CD4-positive, alpha-beta T cell (primary cell): Measurements from ENCODE around the gene RAB11FIP3. TPM values are rescaled to one million over a fixed set of nuclear protein-coding genes. Genes with fewer than 3 reads are reported as not detected.

ENCODE experiments used
- ATAC-seq: fragments of 200-7000 bp; cut with Tn5 transposase; one replicate; pipeline ENCODE4 v1.10.0; 2022; ENCODE audit warnings: mild to moderate bottlenecking; ENCODE audit not compliant: poor library complexity
- CTCF ChIA-PET: fragments of 350-600 bp; sonication (Branson Sonifier 250); formaldehyde crosslinking; loops from one replicate; lab custom pipeline; 2021; ENCODE audit warnings: antibody characterized with exemption, inconsistent platforms; lab: Charles Lee
- POLR2A ChIA-PET: fragments of 350-600 bp; sonication (Branson Sonifier 250); formaldehyde crosslinking; loops from one replicate; lab custom pipeline; 2021; ENCODE audit warnings: antibody characterized with exemption, inconsistent platforms; lab: Charles Lee
- DNase-seq, 14 experiments: peaks; one replicate each; pipeline ENCODE4 v3.0.0-alpha.2; 2013 to 2020; ENCODE audit warnings: mixed read lengths in 2 of 14
- H3K27ac ChIP-seq, 2 donors: one replicate each; pipeline versions ENCODE4 v1.5.1 to v1.7.0; 2013; ENCODE audit warnings: low read length in 2 of 2, low read depth in 1 of 2, mild to moderate bottlenecking in 1 of 2
- H3K27me3 ChIP-seq, 2 experiments: 1 replicate in 1 of 2; 2 replicates in 1 of 2; pipeline versions ENCODE4 v1.6.1 to v1.7.0; 2013; ENCODE audit warnings: low read length in 2 of 2, control low read depth in 1 of 2, mild to moderate bottlenecking in 1 of 2, moderate library complexity in 1 of 2; ENCODE audit not compliant: insufficient read depth in 2 of 2, control insufficient read depth in 1 of 2
- H3K36me3 ChIP-seq: one replicate; pipeline ENCODE4 v1.6.1; 2013; ENCODE audit warnings: low read length, control low read depth; ENCODE audit not compliant: insufficient read depth
- H3K4me1 ChIP-seq: one replicate; pipeline ENCODE4 v1.6.1; 2013; ENCODE audit warnings: low read length, control low read depth; ENCODE audit not compliant: insufficient read depth
- H3K4me3 ChIP-seq: one replicate; pipeline ENCODE4 v1.5.1; 2013; ENCODE audit warnings: mild to moderate bottlenecking, low read length, moderate library complexity
- H3K9me3 ChIP-seq, 2 experiments: 1 replicate in 1 of 2; 2 replicates in 1 of 2; pipeline versions ENCODE4 v1.6.1 to v1.7.0; 2013; ENCODE audit warnings: low read length in 2 of 2, mild to moderate bottlenecking in 2 of 2, control low read depth in 1 of 2, moderate library complexity in 1 of 2; ENCODE audit not compliant: control insufficient read depth in 1 of 2, insufficient read depth in 1 of 2
- H3K27ac Mint-ChIP-seq: one replicate; pipeline ENCODE4 v1.8.0; 2020; ENCODE audit warnings: mixed read lengths
- H3K27me3 Mint-ChIP-seq: one replicate; pipeline ENCODE4 v1.8.0; 2021; ENCODE audit warnings: mixed read lengths
- H3K36me3 Mint-ChIP-seq: one replicate; pipeline ENCODE4 v1.8.0; 2021; ENCODE audit warnings: low read depth, mixed read lengths
- H3K4me1 Mint-ChIP-seq: one replicate; pipeline ENCODE4 v1.8.0; 2021; ENCODE audit warnings: low read depth, mixed read lengths
- H3K4me3 Mint-ChIP-seq: one replicate; pipeline ENCODE4 v1.8.0; 2020; ENCODE audit warnings: mild to moderate bottlenecking, mixed read lengths
- H3K9me3 Mint-ChIP-seq: one replicate; pipeline ENCODE4 v1.8.0; 2020; ENCODE audit warnings: mixed read lengths
- CTCF ChIP-seq: fragments of 200-600 bp; IDR thresholded peaks from one replicate; pipeline ENCODE4 v1.8.0; 2022; ENCODE audit warnings: antibody characterized with exemption, mild to moderate bottlenecking
- intact Hi-C, 2 experiments: fragments of 100-400 bp; cut with DNase I in 1 of 2; cut with micrococcal nuclease in 1 of 2; formaldehyde crosslinking; loops; one replicate each; pipeline versions ENCODE4 v1.15.1 to v1.9.0; 2023 to 2025; cut with DNase I, micrococcal nuclease
- total RNA-seq, 174 experiments: library from RNA in 2 of 174; stranded (reverse) in 2 of 174; gene quantifications; one replicate each; pipeline ENCODE4 v1.2.3 and lab custom pipeline; 2021 to 2026

Gene RAB11FIP3
- total RNA-seq, 2 experiments from 2014 or later, result 28.4 to 29.0 TPM

GRCh38 chr16:559021-559380 lies 133.6 kb downstream of the RAB11FIP3 start:
- TF ChIP-seq CTCF, result no peak
- no peak overlapping the region for H3K27ac ChIP-seq
- H3K36me3 Mint-ChIP-seq, result no peaks in the 10 kb centered on the region
- peaks cover 4% of the 10 kb centered on the region for H3K4me1 Mint-ChIP-seq
- ChIA-PET CTCF (no interaction called here), POLR2A (no interaction called here)
- peaks cover 0 to 23% of the 10 kb centered on the region in 2 experiments for H3K9me3 ChIP-seq
- no peak overlapping the region for H3K4me3 Mint-ChIP-seq
- H3K9me3 Mint-ChIP-seq, result no peaks in the 10 kb centered on the region
- H3K27me3 Mint-ChIP-seq, result peaks cover 6% of the 10 kb centered on the region
- DNase-seq (no peak), ATAC-seq (no peak)
- intact Hi-C loops, result no loop called here
- peaks cover 17 to 24% of the 10 kb centered on the region in 2 experiments for H3K27me3 ChIP-seq
- no peak overlapping the region for H3K27ac Mint-ChIP-seq
- H3K4me3 ChIP-seq, result no peak overlapping the region
- peaks cover 4% of the 10 kb centered on the region for H3K4me1 ChIP-seq
- peaks cover under 1% of the 10 kb centered on the region for H3K36me3 ChIP-seq

GRCh38 chr16:559411-560203 lies 134.2 kb downstream of the RAB11FIP3 start:
- no peaks in the 10 kb centered on the region for H3K36me3 ChIP-seq
- no peak overlapping the region for H3K4me3 Mint-ChIP-seq
- H3K4me1 Mint-ChIP-seq, result peaks cover 4% of the 10 kb centered on the region
- DNase-seq, result no peak
- no peak for ATAC-seq
- TF ChIP-seq CTCF, result no peak
- H3K27me3 ChIP-seq, result peaks cover 17 to 24% of the 10 kb centered on the region in 2 experiments
- peaks cover 4% of the 10 kb centered on the region for H3K4me1 ChIP-seq
- no peak overlapping the region for H3K4me3 ChIP-seq
- H3K27ac ChIP-seq, result no peak overlapping the region
- H3K27ac Mint-ChIP-seq, result no peak overlapping the region
- intact Hi-C loops, result no loop called here
- H3K9me3 ChIP-seq, result peaks cover 0 to 23% of the 10 kb centered on the region in 2 experiments
- peaks cover 6% of the 10 kb centered on the region for H3K27me3 Mint-ChIP-seq
- CTCF ChIA-PET, result no interaction called here
- H3K36me3 Mint-ChIP-seq, result no peaks in the 10 kb centered on the region
- POLR2A ChIA-PET, result no interaction called here
- no peaks in the 10 kb centered on the region for H3K9me3 Mint-ChIP-seq

- peaks cover 4% of the 10 kb centered on the region for H3K4me1 ChIP-seq
- CTCF ChIA-PET, result no interaction called here
- H3K9me3 Mint-ChIP-seq, result no peaks in the 10 kb centered on the region
- no peaks in the 10 kb centered on the region for H3K36me3 Mint-ChIP-seq
- H3K4me1 Mint-ChIP-seq, result peaks cover 4% of the 10 kb centered on the region
- peaks cover 6% of the 10 kb centered on the region for H3K27me3 Mint-ChIP-seq
- H3K4me3 Mint-ChIP-seq, result no peak within 1 kb of the TSS
- intact Hi-C loops, result no loop called here
- H3K9me3 ChIP-seq, result peaks cover 0 to 23% of the 10 kb centered on the region in 2 experiments
- no peak within 1 kb of the TSS for H3K27ac ChIP-seq
- H3K27me3 ChIP-seq, result peaks cover 17 to 24% of the 10 kb centered on the region in 2 experiments
- TF ChIP-seq CTCF, result no peak
- H3K36me3 ChIP-seq, result no peaks in the 10 kb centered on the region
- POLR2A ChIA-PET, result no interaction called here
- no peak for DNase-seq
- H3K4me3 ChIP-seq, result no peak within 1 kb of the TSS
- ATAC-seq, result no peak
- no peak within 1 kb of the TSS for H3K27ac Mint-ChIP-seq
These were observed 134.8 kb downstream of the RAB11FIP3 start, which contains the start of gene PRR35 for GRCh38 chr16:560204-560700. Gene PRR35, plus strand, starts transcription at chr16:560394. Its CDS starts 2,901 bp downstream, at chr16:563295.
